ENCODE measurements around the gene IL34.

GRCh38 chr16:70651524-70651923 lies 5.2 kb downstream of the IL34 start:
- TF ChIP-seq EZH2phosphoT487 (IDR thresholded peaks at IDR 0.05; ENCODE audit: insufficient read depth, low read depth) (no peak), EZH2 (IDR thresholded peaks at IDR 0.05; ENCODE audit: insufficient read depth, poor library complexity, severe bottlenecking) (no peak)
